Epithelial cell of esophagus (primary cell): ENCODE results near the gene POMT1.

ENCODE experiments used
- DNase-seq: peaks from one replicate; pipeline ENCODE4 v3.0.0; 2010; ENCODE audit warnings: low read depth
- H3K4me3 ChIP-seq: 2 replicates; pipeline ENCODE4 v1.5.1; 2011; ENCODE audit warnings: mild to moderate bottlenecking, low read length, control low read depth
- CTCF ChIP-seq: IDR thresholded peaks from 2 replicates; pipeline ENCODE4 v1.5.1; 2011; ENCODE audit warnings: low read depth, mild to moderate bottlenecking, low read length, control low read depth, inconsistent platforms; ENCODE audit not compliant: insufficient read depth; ENCODE audit errors: missing control alignments

Gene POMT1

DNA sequence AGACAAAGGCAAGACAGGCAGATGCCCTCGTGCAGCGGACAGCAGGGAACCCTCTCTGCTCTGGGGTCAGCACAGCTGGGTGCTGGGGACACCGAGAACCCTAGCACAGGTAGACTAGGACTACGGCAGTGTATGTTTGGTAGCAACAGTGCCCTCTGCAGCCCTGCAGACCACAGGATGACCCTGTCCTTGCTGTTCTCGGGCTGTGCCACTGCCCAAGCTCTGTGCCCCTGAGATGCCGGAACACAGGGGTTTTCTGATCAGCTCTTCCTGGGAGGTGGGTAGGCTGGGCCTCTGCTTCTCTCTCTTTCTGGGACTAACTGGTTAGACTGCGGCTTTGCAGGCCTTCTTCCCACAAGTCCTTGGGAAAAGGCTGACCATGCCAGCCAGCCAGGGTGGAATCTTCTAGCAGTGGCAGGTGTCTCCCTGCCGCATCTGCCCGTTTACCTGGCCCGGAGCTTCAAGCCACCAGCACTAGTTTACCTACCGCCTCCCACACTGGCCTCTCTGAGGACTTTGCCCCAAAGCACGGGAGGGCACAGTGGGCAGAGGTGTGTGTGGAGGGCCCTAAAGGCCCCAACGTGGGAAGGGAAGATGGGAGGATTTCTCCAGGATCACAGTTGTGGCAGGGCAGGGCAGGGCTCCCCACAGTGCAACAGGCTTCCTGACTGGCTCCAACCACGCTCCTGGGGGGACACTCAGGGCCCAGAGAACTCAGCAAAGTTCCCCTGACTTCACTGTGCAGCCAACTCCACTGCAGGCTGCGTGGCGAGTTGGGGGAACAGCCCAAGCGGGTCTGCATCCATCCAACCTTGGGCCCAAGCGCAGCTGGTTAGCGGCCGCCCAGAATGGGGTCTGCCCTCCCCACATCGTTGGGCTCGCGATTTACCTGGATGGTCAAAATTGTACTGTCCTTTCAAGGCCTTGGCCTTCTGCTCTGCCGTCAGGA is 27.2 kb downstream of the POMT1 start:
- H3K4me3 ChIP-seq: peak overlapping the region; percentile 67
- no peak for TF ChIP-seq CTCF
- no peak for DNase-seq

- peak; percentile 32 for DNase-seq
- TF ChIP-seq CTCF: peak; percentile 3
- peak overlapping the region; percentile 67 for H3K4me3 ChIP-seq
These were observed 27.8 kb downstream of the POMT1 start for GRCh38 chr9:131530546-131530919.

DNA sequence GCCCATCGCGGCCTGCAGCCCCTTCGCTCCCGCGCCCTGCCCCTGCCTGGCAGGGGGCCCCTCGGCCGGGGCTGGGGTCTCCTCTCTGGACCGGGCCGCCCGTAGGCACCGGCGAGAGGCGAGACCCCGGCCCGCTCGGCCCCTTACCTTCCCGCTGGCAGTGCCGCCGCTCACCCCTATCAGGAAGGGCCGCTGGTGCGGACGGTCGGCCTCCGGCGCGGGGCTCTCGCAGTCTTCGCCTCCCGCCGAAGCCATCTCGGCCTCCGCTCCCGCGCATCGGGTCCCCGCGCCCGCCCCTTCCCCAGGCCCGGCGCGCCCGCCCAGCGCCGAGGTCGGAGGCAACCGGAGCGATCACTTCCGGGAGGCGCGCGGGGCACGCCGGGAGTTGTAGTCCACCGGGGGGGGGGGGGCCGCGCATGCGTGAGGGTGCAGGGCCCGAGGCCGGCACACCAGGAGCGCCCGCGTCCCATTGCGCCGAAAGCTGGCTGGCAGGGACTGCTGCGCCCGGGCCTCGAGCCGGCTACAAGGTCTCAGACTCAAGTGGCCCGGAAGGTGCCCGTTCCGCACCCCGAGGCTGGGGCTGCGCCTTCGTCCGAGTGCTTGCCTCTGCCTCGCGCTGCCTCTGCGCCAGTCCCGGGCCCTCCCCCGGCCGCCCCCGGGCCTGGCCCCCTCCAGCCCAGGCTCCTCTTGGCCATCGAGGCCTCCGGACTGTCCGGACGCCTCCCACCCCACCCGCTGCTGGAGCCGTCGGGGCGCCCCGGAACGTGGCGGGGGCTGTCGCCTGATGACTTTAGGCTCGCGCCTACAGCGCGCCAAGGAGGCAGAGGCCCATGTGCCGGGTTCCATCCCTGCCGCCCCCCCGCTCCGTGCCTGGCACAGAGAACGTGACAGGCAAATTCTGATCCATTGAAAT is 28.5 kb downstream of the POMT1 start, which contains the start of gene UCK1:
TSS of gene UCK1 (minus strand) at position 344 of the 913 bp plus-strand sequence. CDS start at position 255, 89 bp downstream.
- no peak for TF ChIP-seq CTCF
- H3K4me3 ChIP-seq: peak within 1 kb of the TSS; percentile 67
- peak; percentile 83 for DNase-seq

DNA sequence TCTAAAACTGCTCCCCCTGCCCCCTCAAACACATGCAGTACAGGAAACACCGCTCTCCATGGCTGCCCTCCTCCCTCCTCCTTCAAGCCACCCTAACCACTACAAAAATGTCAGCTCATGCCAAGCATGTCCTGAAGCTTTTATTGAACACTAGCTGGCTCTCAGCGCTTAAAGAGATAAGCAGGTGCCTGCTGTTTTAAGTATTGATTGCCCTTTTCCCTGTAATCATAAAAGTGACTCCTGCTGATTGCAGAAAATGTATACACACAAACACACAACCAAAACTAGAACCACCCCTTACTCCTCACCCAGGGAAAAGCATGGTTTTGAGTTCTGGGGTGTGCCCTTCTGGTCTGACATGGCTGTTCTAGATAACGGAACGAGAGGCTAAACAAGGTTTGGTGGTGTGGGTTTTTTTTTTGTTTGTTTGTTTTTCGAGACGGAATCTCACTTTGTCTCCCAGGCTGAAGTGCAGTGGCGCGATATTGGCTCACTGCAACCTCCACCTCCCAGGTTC is 32.1 kb downstream of the POMT1 start:
- TF ChIP-seq CTCF: no peak
- no peak overlapping the region for H3K4me3 ChIP-seq
- DNase-seq: no peak

GRCh38 chr9:131537946-131538345 is 35.2 kb downstream of the POMT1 start:
- H3K4me3 ChIP-seq: no peak overlapping the region
- DNase-seq: no peak
- no peak for TF ChIP-seq CTCF

DNA sequence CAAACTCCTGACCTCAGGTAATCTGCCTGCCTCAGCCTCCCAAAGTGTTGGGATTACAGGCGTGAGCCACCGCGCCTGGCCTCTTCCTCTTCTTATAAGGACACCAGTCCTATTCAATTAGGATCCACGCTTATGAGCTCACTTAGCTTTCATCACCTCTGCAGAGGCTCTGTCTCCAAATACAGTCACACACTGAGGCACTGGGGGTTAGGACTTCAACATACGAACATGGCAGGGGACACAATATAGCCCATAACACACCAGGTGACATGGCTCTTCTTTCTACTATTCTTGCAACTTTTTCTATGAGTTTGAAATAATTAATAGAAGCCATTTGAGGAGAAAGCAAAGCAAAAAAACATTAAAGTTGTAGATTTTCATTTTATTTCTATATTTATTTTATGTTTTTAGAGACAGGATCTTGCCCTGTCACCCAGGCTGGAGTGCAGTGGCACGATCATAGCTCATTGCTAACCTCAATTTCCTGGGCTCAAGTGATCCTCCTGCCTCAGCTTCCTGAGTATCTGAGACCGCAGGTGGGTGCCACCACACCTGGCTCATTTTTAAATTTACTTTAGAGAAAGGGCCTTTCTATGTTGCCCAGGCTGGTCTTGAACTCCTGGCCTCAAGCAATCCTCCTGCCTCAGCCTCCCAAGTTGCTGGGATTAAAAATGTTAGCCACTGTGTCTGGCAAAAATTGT is 36.7 kb downstream of the POMT1 start:
- no peak overlapping the region for H3K4me3 ChIP-seq
- TF ChIP-seq CTCF: no peak
- DNase-seq: no peak
